Heart left ventricle (tissue), 16 donors: Measurements from ENCODE around the gene COBL. TPM values are rescaled to one million over a fixed set of nuclear protein-coding genes. Genes with fewer than 3 reads are reported as not detected.

ENCODE experiments used
- ATAC-seq, 4 donors: fragments of 200-7000 bp; cut with Tn5 transposase; one replicate each; pipeline ENCODE4 v1.9.1; 2020 to 2022; ENCODE audit warnings: moderate library complexity in 4 of 4, mild to moderate bottlenecking in 3 of 4, moderate number of reproducible peaks in 1 of 4
- DNase-seq, 5 donors: peaks; one replicate each; pipeline ENCODE4 v3.0.0-alpha.2; 2020
- H3K27ac ChIP-seq, 12 donors: fragments of 200-600 bp; sonication (generic) in 4 of 12; one replicate each; pipeline versions ENCODE4 v1.5.0 to v1.8.0; 2016 to 2022; ENCODE audit warnings: mild to moderate bottlenecking in 2 of 12
- H3K27me3 ChIP-seq, 9 donors: fragments of 200-600 bp; sonication (generic) in 2 of 9; one replicate each; pipeline versions ENCODE4 v1.5.1 to v1.8.0; 2016 to 2022; ENCODE audit warnings: mild to moderate bottlenecking in 3 of 9
- H3K36me3 ChIP-seq, 9 donors: fragments of 200-600 bp; sonication (generic) in 2 of 9; one replicate each; pipeline versions ENCODE4 v1.5.0 to v1.8.0; 2018 to 2022; ENCODE audit warnings: mild to moderate bottlenecking in 2 of 9
- H3K4me1 ChIP-seq, 12 donors: fragments of 200-600 bp; sonication (generic) in 4 of 12; one replicate each; pipeline versions ENCODE4 v1.5.0 to v1.8.0; 2016 to 2022; ENCODE audit warnings: mild to moderate bottlenecking in 3 of 12
- H3K4me3 ChIP-seq, 12 donors: fragments of 200-600 bp; sonication (generic) in 4 of 12; one replicate each; pipeline versions ENCODE4 v1.5.0 to v1.8.0; 2017 to 2022; ENCODE audit warnings: mild to moderate bottlenecking in 9 of 12, moderate library complexity in 4 of 12
- H3K9me3 ChIP-seq, 12 donors: fragments of 200-600 bp; sonication (generic) in 4 of 12; one replicate each; pipeline versions ENCODE4 v1.5.0 to v1.8.0; 2016 to 2022; ENCODE audit warnings: mild to moderate bottlenecking in 1 of 12
- POLR2A ChIP-seq, 2 donors: fragments of 450-650 bp; IDR thresholded peaks; one replicate each; pipeline ENCODE4 v1.6.1; 2017; ENCODE audit warnings: antibody characterized with exemption in 2 of 2, mild to moderate bottlenecking in 2 of 2, moderate library complexity in 2 of 2
- WGBS, 4 donors: extraction: QIAGEN DNeasy Blood & Tissue Kit in 2 of 4; methylation state at CpG; one replicate each; pipeline versions ENCODE4 v1.1.5 to v1.1.7; 2013 to 2018; 5-methylcytosine and 5-hydroxymethylcytosine counted together
- intact Hi-C, 10 donors: fragments of 100-400 bp; cut with DNase I; formaldehyde crosslinking; loops; one replicate each; pipeline versions ENCODE4 v1.11.1 to v1.14.2; 2022
- polyA plus RNA-seq, 2 donors: library from polyadenylated mRNA; stranded (reverse); fragments of 200-250 nt; gene quantifications; one replicate each; pipeline ENCODE4 v1.2.3, GENCODE V29; 2013
- total RNA-seq, 9 donors: library from RNA; depleted of rRNA in 2 of 9; stranded (reverse); fragments of >200 nt in 2 of 9; fragmentation: NEBNext Ultra II Directional in 3 of 9; extraction: Animal tissue kit (Norgen Biotek cat#: 25700) in 3 of 9; gene quantifications; one replicate each; pipeline versions ENCODE4 v1.1.0 to v1.2.4, GENCODE V29; 2016 to 2023
- TF ChIP-seq, protein P1 (sequence below), 12 donors: fragments of 200-600 bp; sonication (generic) in 4 of 12; IDR thresholded peaks; one replicate each; pipeline versions ENCODE4 v1.5.0 to v1.8.0; 2018 to 2022; ENCODE audit warnings: antibody characterized with exemption in 12 of 12, mild to moderate bottlenecking in 5 of 12
- donor health status: ischemic (EF 13 %, LVEDD 7.1; RV severe dilation, severe dysfunction).
- donor health status: healthy with polysubstance abuse.
- donor health status: DM: no; HTN: yes; CAD: no.
- donor health status: DM: no; HTN: no; CAD: no.
- donor health status: ischemic (EF 25% LVEDD 6.9; RV normal size, moderate dysfunction).
- donor health status: ischemic (EF 25% LVEDD 5.7; RV mildly dilated, moderate dysfunction).
- donor health status: healthy.
- donor health status: DM: yes; HTN: yes; CAD: no.
- donor health status: ischemic (EF 35%, LVEDD 5.7; RV mildly dilated, moderate dysfunction).
- donor health status: nonischemic (EF 11% LVEDD 7.7; RV severe dilation, severe dysfunction).
- donor health status: DM: yes; HTN: yes; CAD: no.
- donor health status: PGD.
- donor health status: ischemic (EF 29% LVEDD 5.4; RV normal size, mild dysfunction).
- donor health status: nonischemic (EF 23%, LVEDD 6.1; RV moderate dilation, normal function).

Gene COBL
- total and polyA plus RNA-seq, 11 donors, result 25.9 to 123 (median 80.4) TPM

DNA sequence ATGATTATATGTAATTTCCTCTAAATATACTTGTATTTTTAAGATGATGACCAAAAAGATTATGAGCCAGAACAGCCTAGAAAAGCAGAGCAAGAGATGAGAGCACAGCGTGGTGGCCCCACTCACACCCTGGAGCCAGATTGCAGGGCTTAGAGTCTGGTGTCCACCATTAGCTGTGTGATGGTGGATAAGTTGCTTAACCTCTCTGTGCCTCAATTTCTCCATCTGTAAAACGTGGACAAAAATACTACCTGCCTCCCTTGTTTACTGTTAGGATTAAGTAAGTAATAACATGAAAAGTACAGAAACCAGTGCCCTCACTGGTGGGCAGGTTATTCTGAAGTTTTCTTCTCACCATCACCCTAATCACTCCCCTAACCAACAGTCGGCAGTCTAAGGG, 212.3 kb downstream of the COBL start:
- no peak for TF ChIP-seq POLR2A (IDR thresholded peaks at IDR 0.05)
- TF ChIP-seq, protein P1, sequence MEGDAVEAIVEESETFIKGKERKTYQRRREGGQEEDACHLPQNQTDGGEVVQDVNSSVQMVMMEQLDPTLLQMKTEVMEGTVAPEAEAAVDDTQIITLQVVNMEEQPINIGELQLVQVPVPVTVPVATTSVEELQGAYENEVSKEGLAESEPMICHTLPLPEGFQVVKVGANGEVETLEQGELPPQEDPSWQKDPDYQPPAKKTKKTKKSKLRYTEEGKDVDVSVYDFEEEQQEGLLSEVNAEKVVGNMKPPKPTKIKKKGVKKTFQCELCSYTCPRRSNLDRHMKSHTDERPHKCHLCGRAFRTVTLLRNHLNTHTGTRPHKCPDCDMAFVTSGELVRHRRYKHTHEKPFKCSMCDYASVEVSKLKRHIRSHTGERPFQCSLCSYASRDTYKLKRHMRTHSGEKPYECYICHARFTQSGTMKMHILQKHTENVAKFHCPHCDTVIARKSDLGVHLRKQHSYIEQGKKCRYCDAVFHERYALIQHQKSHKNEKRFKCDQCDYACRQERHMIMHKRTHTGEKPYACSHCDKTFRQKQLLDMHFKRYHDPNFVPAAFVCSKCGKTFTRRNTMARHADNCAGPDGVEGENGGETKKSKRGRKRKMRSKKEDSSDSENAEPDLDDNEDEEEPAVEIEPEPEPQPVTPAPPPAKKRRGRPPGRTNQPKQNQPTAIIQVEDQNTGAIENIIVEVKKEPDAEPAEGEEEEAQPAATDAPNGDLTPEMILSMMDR (IDR thresholded peaks at IDR 0.05), result no peak
- no peaks in the 10 kb centered on the region for H3K9me3 ChIP-seq
- H3K36me3 ChIP-seq, result no peaks in the 10 kb centered on the region
- H3K4me1 ChIP-seq, result no peaks in the 10 kb centered on the region
- ATAC-seq, result no peak
- intact Hi-C loops, result no loop called here
- no peaks in the 10 kb centered on the region for H3K27me3 ChIP-seq
- WGBS, 4 donors, result 64 to 86% (median 78%) methylated on average over 3 of the region's 3 CpGs
- no peak for DNase-seq
- no peak overlapping the region for H3K27ac ChIP-seq
- H3K4me3 ChIP-seq, result no peak overlapping the region

DNA sequence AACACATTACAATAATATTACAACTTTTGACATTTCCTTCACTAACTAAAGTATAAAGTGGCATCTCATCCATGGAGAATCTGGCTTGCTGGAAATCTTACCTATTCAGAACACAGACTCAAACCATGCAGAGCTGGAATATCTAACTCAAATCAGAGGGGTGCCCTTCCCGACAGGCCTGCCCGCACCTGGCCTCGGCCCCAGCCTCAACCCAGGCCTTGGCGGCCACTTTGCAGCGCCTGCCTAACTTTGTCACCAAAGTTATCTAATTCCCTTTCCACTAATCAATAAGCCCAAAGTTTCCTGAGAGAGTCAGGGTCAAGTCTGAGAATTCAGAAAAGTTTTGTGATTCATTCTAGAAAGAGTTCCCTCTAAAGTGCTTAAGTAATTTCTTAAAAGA, 212.9 kb downstream of the COBL start:
- no peak for TF ChIP-seq POLR2A (IDR thresholded peaks at IDR 0.05)
- TF ChIP-seq, protein P1 (IDR thresholded peaks at IDR 0.05), result no peak
- no peaks in the 10 kb centered on the region for H3K36me3 ChIP-seq
- H3K27ac ChIP-seq, result no peak overlapping the region
- DNase-seq (no peak), ATAC-seq (no peak)
- intact Hi-C loops, result no loop called here
- 95 to 97% (median 96%) methylated on average over 5 of the region's 5 CpGs for WGBS, 4 donors
- H3K27me3 ChIP-seq, result no peaks in the 10 kb centered on the region
- no peaks in the 10 kb centered on the region for H3K4me1 ChIP-seq
- H3K4me3 ChIP-seq, result no peak overlapping the region
- peaks cover 0 to 5% (median 0%) of the 10 kb centered on the region in 12 donors for H3K9me3 ChIP-seq

DNA sequence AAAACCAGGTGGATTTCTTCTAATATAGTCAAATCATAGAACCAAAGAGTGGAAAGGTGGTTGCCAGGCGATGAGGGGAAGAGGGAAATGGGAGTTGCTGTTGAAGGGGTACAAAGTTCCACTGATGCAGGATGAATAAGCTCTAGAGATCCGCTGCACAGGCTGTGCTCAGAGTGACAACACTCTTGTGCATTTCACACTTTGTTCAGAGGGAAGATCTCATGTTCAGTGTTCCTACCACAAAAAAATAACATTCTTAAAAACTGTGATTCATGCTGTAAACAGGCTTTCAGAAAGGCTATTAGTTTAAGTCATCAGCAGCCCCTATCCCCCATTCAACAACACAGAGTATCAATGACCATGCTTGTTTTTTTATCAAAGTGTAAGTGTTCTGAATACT, 213.8 kb downstream of the COBL start:
- H3K36me3 ChIP-seq, result no peaks in the 10 kb centered on the region
- no peak overlapping the region for H3K27ac ChIP-seq
- peaks cover 0 to 14% (median 7%) of the 10 kb centered on the region in 12 donors for H3K9me3 ChIP-seq
- TF ChIP-seq POLR2A (IDR thresholded peaks at IDR 0.05), result no peak
- TF ChIP-seq, protein P1 (IDR thresholded peaks at IDR 0.05), result no peak
- ATAC-seq, result no peak
- WGBS, 4 donors, result 86 to 94% (median 90%) methylated on average over 2 of the region's 2 CpGs
- no peak overlapping the region for H3K4me3 ChIP-seq
- H3K27me3 ChIP-seq, result no peaks in the 10 kb centered on the region
- no peaks in the 10 kb centered on the region for H3K4me1 ChIP-seq
- no peak for DNase-seq
- intact Hi-C loops, result no loop called here

DNA sequence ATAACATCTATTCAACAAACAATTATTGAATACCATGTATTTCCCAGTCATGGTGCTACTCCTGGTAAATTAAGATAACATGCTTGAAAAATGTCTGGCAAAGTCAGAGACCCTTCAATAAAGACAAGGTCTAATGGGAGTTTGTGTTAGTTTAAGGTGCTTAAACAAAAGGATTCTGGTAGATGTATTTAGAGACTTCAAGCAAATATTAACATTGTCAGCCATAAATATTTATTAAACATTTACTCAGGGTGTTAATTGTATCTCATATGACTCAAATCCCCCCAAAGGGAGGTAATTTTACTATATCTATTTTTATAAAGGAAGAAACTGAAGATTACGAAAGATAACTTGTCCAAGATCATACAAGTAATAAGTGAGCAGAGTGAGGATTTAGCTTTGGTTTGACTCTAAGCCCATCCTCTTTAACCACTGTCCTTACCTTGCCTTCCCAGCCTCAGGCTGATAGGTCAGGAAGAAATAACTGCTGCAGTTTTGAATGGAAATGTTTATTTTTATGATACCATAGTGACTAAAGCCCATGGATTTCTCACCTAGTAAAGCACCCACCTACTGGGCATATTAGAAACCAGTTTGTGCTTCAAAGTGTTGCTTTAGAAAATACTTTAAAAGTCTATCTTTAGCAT, 215.4 kb downstream of the COBL start:
- no peak for ATAC-seq
- H3K36me3 ChIP-seq, result no peaks in the 10 kb centered on the region
- intact Hi-C loops, result loop anchor here in 1 of 10 donors (1.0 kb wide), 1 partner anchor 9 kb away; no protein-coding TSS in a partner anchor
- H3K27ac ChIP-seq, result no peak overlapping the region
- peaks cover 0 to 23% (median 10%) of the 10 kb centered on the region in 12 donors for H3K9me3 ChIP-seq
- H3K4me1 ChIP-seq, result no peaks in the 10 kb centered on the region
- TF ChIP-seq, protein P1 (IDR thresholded peaks at IDR 0.05), result no peak
- no peak for TF ChIP-seq POLR2A (IDR thresholded peaks at IDR 0.05)
- DNase-seq, result no peak
- no peak overlapping the region for H3K4me3 ChIP-seq
- 91 to 100% (median 95%) methylated on average over 1 of the region's 1 CpG for WGBS, 4 donors
- no peaks in the 10 kb centered on the region for H3K27me3 ChIP-seq
